Measurements from ENCODE around the gene GTSE1.

GTSE1 gene

GRCh38 chr22:46329616-46330015, 32.9 kb downstream of the GTSE1 start:
- no peak for DNase-seq

GRCh38 chr22:46330426-46330825, 33.8 kb downstream of the GTSE1 start:
- DNase-seq: no peak

GRCh38 chr22:46331496-46331895, 34.8 kb downstream of the GTSE1 start:
- DNase-seq: no peak

- peak; percentile 67 for DNase-seq
Measured at GRCh38 chr22:46335201-46336118, 38.8 kb downstream of the GTSE1 start, which contains the start of gene TRMU. Gene TRMU, plus strand, starts transcription at chr22:46335714. Its CDS starts 51 bp downstream, at chr22:46335765.

- no peak for DNase-seq
Measured at GRCh38 chr22:46336119-46337078, 39.7 kb downstream of the GTSE1 start.

- DNase-seq: no peak
Measured at GRCh38 chr22:46337870-46338269, 41.2 kb downstream of the GTSE1 start.

GRCh38 chr22:46338636-46339035, 42.0 kb downstream of the GTSE1 start:
- DNase-seq: no peak

GRCh38 chr22:46339956-46340355, 43.3 kb downstream of the GTSE1 start:
- no peak for DNase-seq

GRCh38 chr22:46340676-46341075, 44.0 kb downstream of the GTSE1 start:
- DNase-seq: no peak

- no peak for DNase-seq
Measured at GRCh38 chr22:46346680-46347405, 50.2 kb downstream of the GTSE1 start.

- no peak for DNase-seq
Measured at GRCh38 chr22:46347646-46348045, 51.0 kb downstream of the GTSE1 start.

GRCh38 chr22:46348099-46348695, 51.5 kb downstream of the GTSE1 start:
- no peak for DNase-seq

- no peak for DNase-seq
Measured at GRCh38 chr22:46349238-46349637, 52.6 kb downstream of the GTSE1 start.

GRCh38 chr22:46349681-46350080, 53.0 kb downstream of the GTSE1 start:
- DNase-seq: no peak

GRCh38 chr22:46350121-46350520, 53.5 kb downstream of the GTSE1 start:
- no peak for DNase-seq

GRCh38 chr22:46350646-46351045, 54.0 kb downstream of the GTSE1 start:
- no peak for DNase-seq

GRCh38 chr22:46351131-46351735, 54.6 kb downstream of the GTSE1 start:
- no peak for DNase-seq

- DNase-seq: no peak
Measured at GRCh38 chr22:46351767-46352166, 55.1 kb downstream of the GTSE1 start.

- no peak for DNase-seq
Measured at GRCh38 chr22:46352276-46352675, 55.6 kb downstream of the GTSE1 start.

GRCh38 chr22:46352691-46353386, 56.2 kb downstream of the GTSE1 start:
- DNase-seq: no peak

GRCh38 chr22:46353483-46354105, 56.9 kb downstream of the GTSE1 start:
- DNase-seq: no peak
